SK-N-SH (cell line): ENCODE results near the gene ADIRF. TPM values are rescaled to one million over a fixed set of nuclear protein-coding genes. Genes with fewer than 3 reads are reported as not detected.

Experiments used
- CTCF ChIA-PET: fragments of 300-600, 350-600 bp; formaldehyde crosslinking; extraction: SDS; loops from one replicate; lab custom pipeline; 2021; lab: Yijun Ruan, JAX
- POLR2A ChIA-PET: fragments of 350-600 bp; sonication (Branson Sonifier 250); formaldehyde crosslinking; extraction: SDS; loops from one replicate; lab custom pipeline; 2020; ENCODE audit warnings: antibody characterized with exemption, inconsistent platforms; lab: Yijun Ruan, JAX
- DNase-seq: peaks from one replicate; pipeline ENCODE4 v3.0.0; 2012
- H2AFZ ChIP-seq: fragments of 200-600 bp; sonication (generic); 2 replicates; pipeline ENCODE4 v1.8.1; 2016; ENCODE audit warnings: antibody characterized with exemption, mild to moderate bottlenecking, low read depth
- H3F3A ChIP-seq: fragments of 200-600 bp; sonication (generic); replicated peaks from 2 replicates; pipeline ENCODE3; 2016; ENCODE audit warnings: antibody characterized with exemption, mild to moderate bottlenecking; ENCODE audit not compliant: insufficient read depth
- H3K27ac ChIP-seq, 2 experiments: fragments of 200-500 bp in 1 of 2; fragments of 200-600 bp in 1 of 2; sonication (Bioruptor generic) in 1 of 2; sonication (generic), shearing (Covaris generic) in 1 of 2; 2 replicates each; pipeline versions ENCODE4 v1.5.1 to v1.6.1; 2014 to 2016; ENCODE audit warnings: low read depth in 2 of 2, inconsistent platforms in 1 of 2, low read length in 1 of 2, mild to moderate bottlenecking in 1 of 2, mixed read lengths in 1 of 2
- H3K27me3 ChIP-seq: fragments of 200-600 bp; sonication (generic), shearing (Covaris generic); 2 replicates; pipeline ENCODE4 v1.6.1; 2016; ENCODE audit warnings: mixed run types; ENCODE audit not compliant: insufficient read depth
- H3K36me3 ChIP-seq, 2 experiments: fragments of 200-500 bp in 1 of 2; fragments of 200-600 bp in 1 of 2; sonication (Bioruptor generic) in 1 of 2; sonication (generic) in 1 of 2; replicated peaks in 1 of 2; 2 replicates each; pipeline versions ENCODE3 to v1.5.1; 2014 to 2016; ENCODE audit warnings: low read length in 1 of 2, mild to moderate bottlenecking in 1 of 2; ENCODE audit not compliant: insufficient read depth in 2 of 2, control insufficient read depth in 1 of 2
- H3K4me1 ChIP-seq, 2 experiments: fragments of 200-500 bp in 1 of 2; fragments of 200-600 bp in 1 of 2; sonication (Bioruptor generic) in 1 of 2; sonication (generic), shearing (Covaris generic) in 1 of 2; 2 replicates each; pipeline versions ENCODE4 v1.5.1 to v1.6.1; 2014 to 2016; ENCODE audit warnings: low read depth in 1 of 2, low read length in 1 of 2, mixed run types in 1 of 2; ENCODE audit not compliant: insufficient read depth in 2 of 2, control insufficient read depth in 1 of 2
- H3K4me2 ChIP-seq: fragments of 200-600 bp; sonication (generic), shearing (Covaris generic); 2 replicates; pipeline ENCODE4 v1.6.1; 2017; ENCODE audit warnings: mixed run types
- H3K4me3 ChIP-seq, 2 experiments: fragments of 200-500 bp in 1 of 2; fragments of 200-600 bp in 1 of 2; sonication (Bioruptor generic) in 1 of 2; sonication (generic), shearing (Covaris generic) in 1 of 2; 2 replicates each; pipeline versions ENCODE4 v1.5.1 to v1.8.1; 2014 to 2016; ENCODE audit warnings: low read depth in 2 of 2, inconsistent platforms in 1 of 2, low read length in 1 of 2, mild to moderate bottlenecking in 1 of 2, mixed read lengths in 1 of 2, moderate library complexity in 1 of 2
- H3K79me2 ChIP-seq: fragments of 200-600 bp; sonication (generic); 2 replicates; pipeline ENCODE4 v1.8.1; 2017; ENCODE audit warnings: mild to moderate bottlenecking; ENCODE audit not compliant: insufficient read depth
- H3K9ac ChIP-seq: fragments of 200-600 bp; sonication (generic); 2 replicates; pipeline ENCODE4 v1.6.1; 2017; ENCODE audit warnings: mixed run types
- H3K9me2 ChIP-seq: fragments of 200-600 bp; sonication (generic); 2 replicates; pipeline ENCODE4 v1.6.1; 2017; ENCODE audit warnings: mixed run types
- H3K9me3 ChIP-seq: fragments of 200-600 bp; sonication (generic); 2 replicates; pipeline ENCODE4 v1.6.1; 2017; ENCODE audit warnings: mixed run types, mild to moderate bottlenecking, moderate library complexity
- H4K20me1 ChIP-seq: fragments of 200-600 bp; sonication (generic); 2 replicates; pipeline ENCODE4 v1.6.1; 2017; ENCODE audit warnings: mild to moderate bottlenecking, mixed run types; ENCODE audit not compliant: insufficient read depth
- CHD2 ChIP-seq: fragments of 150-350 bp; IDR thresholded peaks from 2 replicates; pipeline ENCODE4 v1.6.1; 2018; ENCODE audit warnings: low read length; ENCODE audit not compliant: partially characterized antibody
- CTCF ChIP-seq: fragments of 200-600 bp; sonication (generic); IDR thresholded peaks from 2 replicates; pipeline ENCODE4 v1.6.1; 2017; ENCODE audit warnings: antibody characterized with exemption, mild to moderate bottlenecking, moderate library complexity
- ELF1 ChIP-seq: IDR thresholded peaks from 2 replicates; pipeline ENCODE4 v1.4.0; 2012
- EP300 ChIP-seq, 2 experiments: IDR thresholded peaks; 2 replicates each; pipeline versions ENCODE4 v1.4.0 to v1.6.1; 2012; ENCODE audit warnings: borderline replicate concordance in 1 of 2, low read depth in 1 of 2, low read length in 1 of 2
- EZH2phosphoT487 ChIP-seq: fragments of 200-600 bp; sonication (generic); IDR thresholded peaks from 2 replicates; pipeline ENCODE4 v1.6.1; 2017; ENCODE audit warnings: low read depth, mixed run types, mild to moderate bottlenecking, antibody characterized with exemption, moderate library complexity, borderline replicate concordance
- GABPA ChIP-seq: IDR thresholded peaks from 2 replicates; pipeline ENCODE4 v1.4.0; 2012; ENCODE audit warnings: low read depth, mild to moderate bottlenecking
- IRF3 ChIP-seq: fragments of 150-350 bp; IDR thresholded peaks from 2 replicates; pipeline ENCODE4 v1.6.1; 2016; ENCODE audit warnings: mild to moderate bottlenecking, low read depth, low read length
- MEF2A ChIP-seq: IDR thresholded peaks from 2 replicates; pipeline ENCODE4 v1.4.0; 2012; ENCODE audit warnings: low read depth, borderline replicate concordance
- MXI1 ChIP-seq: IDR thresholded peaks from 2 replicates; pipeline ENCODE4 v1.6.1; 2012; ENCODE audit warnings: mild to moderate bottlenecking, low read depth, low read length, improper control_type of control experiment
- NFIC ChIP-seq: IDR thresholded peaks from 2 replicates; pipeline ENCODE4 v1.4.0; 2012; ENCODE audit warnings: borderline replicate concordance
- NRF1 ChIP-seq: IDR thresholded peaks from 2 replicates; pipeline ENCODE4 v1.6.1; 2012; ENCODE audit warnings: low read depth, mild to moderate bottlenecking, low read length
- RAD21 ChIP-seq: IDR thresholded peaks from 2 replicates; pipeline ENCODE4 v1.6.1; 2012; ENCODE audit warnings: mild to moderate bottlenecking, low read length
- TAF1 ChIP-seq: IDR thresholded peaks from 2 replicates; pipeline ENCODE4 v1.6.1; 2012; ENCODE audit warnings: low read depth, mild to moderate bottlenecking, low read length, moderate library complexity, borderline replicate concordance
- TCF12 ChIP-seq: IDR thresholded peaks from 2 replicates; pipeline ENCODE4 v1.4.0; 2012
- USF1 ChIP-seq: IDR thresholded peaks from 2 replicates; pipeline ENCODE4 v1.4.0; 2012; ENCODE audit warnings: low read depth, borderline replicate concordance
- WGBS: methylation state at CpG from one replicate; pipeline ENCODE4 v1.1.6; 2017; ENCODE audit warnings: low lambda C conversion rate; 5-methylcytosine and 5-hydroxymethylcytosine counted together
- polyA plus RNA-seq, 3 experiments: library from polyadenylated mRNA; depleted of rRNA; stranded (reverse); fragments of >200 nt; gene quantifications; 2 replicates each; pipeline ENCODE4 v1.2.3, GENCODE V29; 2012
- TF ChIP-seq, protein P1 (sequence below): IDR thresholded peaks from 2 replicates; pipeline ENCODE4 v1.4.0; 2012; ENCODE audit warnings: low read depth, borderline replicate concordance
- TF ChIP-seq, protein P2 (sequence below): fragments of 150-350 bp; IDR thresholded peaks from 2 replicates; pipeline ENCODE4 v1.6.1; 2017; ENCODE audit warnings: antibody characterized with exemption, low read length, low read depth, borderline replicate concordance
- TF ChIP-seq, protein P3 (sequence below): IDR thresholded peaks from 2 replicates; pipeline ENCODE4; 2012

Gene ADIRF
- polyA plus RNA-seq, 1 of the 3 experiments (the other 2 are of a cell fraction): not detected

GRCh38 chr10:86941426-86941825, 26.9 kb upstream of the ADIRF start (continued):
- TF ChIP-seq IRF3: no peak
- TF ChIP-seq, all 33 proteins: peak for 0

DNA sequence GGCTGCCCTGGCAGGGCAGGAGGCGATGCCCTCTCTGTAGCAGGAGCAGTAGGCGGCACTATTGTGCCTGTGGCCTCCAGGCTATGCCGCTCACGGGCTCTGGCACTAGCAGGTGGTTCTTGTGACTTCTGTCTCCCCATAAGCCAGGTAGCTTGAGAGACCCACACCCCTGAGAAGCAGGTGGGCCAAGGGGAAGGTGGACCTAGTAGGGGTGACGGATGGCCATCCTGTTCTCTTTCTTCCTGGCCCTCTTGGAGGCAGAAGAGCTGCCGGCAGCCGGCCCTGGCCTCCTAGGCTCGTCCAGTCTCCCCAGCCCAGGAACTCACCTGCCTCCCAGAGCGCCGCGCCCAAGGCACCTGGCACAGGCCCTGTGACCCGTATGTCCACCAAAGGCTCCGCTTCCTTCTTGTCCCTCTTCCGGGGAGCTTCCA, 26.3 kb upstream of the ADIRF start:
- H3K79me2 ChIP-seq: no peaks in the 10 kb centered on the region
- no peak overlapping the region for H3K27ac ChIP-seq
- H2AFZ ChIP-seq: no peak overlapping the region
- H3K9me3 ChIP-seq: no peaks in the 10 kb centered on the region
- H3K36me3 ChIP-seq: no peaks in the 10 kb centered on the region
- no peak overlapping the region for H3K4me3 ChIP-seq
- H3K9me2 ChIP-seq: no peaks in the 10 kb centered on the region
- POLR2A ChIA-PET: interaction anchor here (1.3 kb wide), 1 partner anchor 153 kb away, joined by 3 read pairs; the partner anchor contains the start of genes GLUD1 and SHLD2
- H3F3A ChIP-seq: peaks cover 8% of the 10 kb centered on the region
- H3K4me1 ChIP-seq: peaks cover 0 to 18% of the 10 kb centered on the region in 2 experiments; a peak in 1 of 4 replicates
- 95% methylated on average over 8 of the region's 14 CpGs for WGBS
- H3K9ac ChIP-seq: no peak overlapping the region
- no peaks in the 10 kb centered on the region for H3K27me3 ChIP-seq
- no peak for DNase-seq
- H4K20me1 ChIP-seq: no peaks in the 10 kb centered on the region
- H3K4me2 ChIP-seq: no peak overlapping the region
- CTCF ChIA-PET: interaction anchor here (0.8 kb wide), 1 partner anchor 249 kb away, joined by 3 read pairs; no protein-coding TSS in a partner anchor
- TF ChIP-seq CHD2 (no peak), ELF1 (no peak), GABPA (no peak), USF1 (no peak), EP300 (IDR thresholded peaks at IDR 0.05; ENCODE audit: borderline replicate concordance in 1 of 2, low read depth in 1 of 2, low read length in 1 of 2) (no peak), IRF3 (no peak), TAF1 (no peak), NRF1 (no peak), TCF12 (no peak), EZH2phosphoT487 (no peak), RAD21 (no peak), CTCF (no peak), MXI1 (no peak), NFIC (no peak), MEF2A (no peak)
- TF ChIP-seq, protein P1, sequence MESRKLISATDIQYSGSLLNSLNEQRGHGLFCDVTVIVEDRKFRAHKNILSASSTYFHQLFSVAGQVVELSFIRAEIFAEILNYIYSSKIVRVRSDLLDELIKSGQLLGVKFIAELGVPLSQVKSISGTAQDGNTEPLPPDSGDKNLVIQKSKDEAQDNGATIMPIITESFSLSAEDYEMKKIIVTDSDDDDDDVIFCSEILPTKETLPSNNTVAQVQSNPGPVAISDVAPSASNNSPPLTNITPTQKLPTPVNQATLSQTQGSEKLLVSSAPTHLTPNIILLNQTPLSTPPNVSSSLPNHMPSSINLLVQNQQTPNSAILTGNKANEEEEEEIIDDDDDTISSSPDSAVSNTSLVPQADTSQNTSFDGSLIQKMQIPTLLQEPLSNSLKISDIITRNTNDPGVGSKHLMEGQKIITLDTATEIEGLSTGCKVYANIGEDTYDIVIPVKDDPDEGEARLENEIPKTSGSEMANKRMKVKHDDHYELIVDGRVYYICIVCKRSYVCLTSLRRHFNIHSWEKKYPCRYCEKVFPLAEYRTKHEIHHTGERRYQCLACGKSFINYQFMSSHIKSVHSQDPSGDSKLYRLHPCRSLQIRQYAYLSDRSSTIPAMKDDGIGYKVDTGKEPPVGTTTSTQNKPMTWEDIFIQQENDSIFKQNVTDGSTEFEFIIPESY: no peak
- TF ChIP-seq, protein P2, sequence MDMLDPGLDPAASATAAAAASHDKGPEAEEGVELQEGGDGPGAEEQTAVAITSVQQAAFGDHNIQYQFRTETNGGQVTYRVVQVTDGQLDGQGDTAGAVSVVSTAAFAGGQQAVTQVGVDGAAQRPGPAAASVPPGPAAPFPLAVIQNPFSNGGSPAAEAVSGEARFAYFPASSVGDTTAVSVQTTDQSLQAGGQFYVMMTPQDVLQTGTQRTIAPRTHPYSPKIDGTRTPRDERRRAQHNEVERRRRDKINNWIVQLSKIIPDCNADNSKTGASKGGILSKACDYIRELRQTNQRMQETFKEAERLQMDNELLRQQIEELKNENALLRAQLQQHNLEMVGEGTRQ: no peak
- TF ChIP-seq, protein P3, sequence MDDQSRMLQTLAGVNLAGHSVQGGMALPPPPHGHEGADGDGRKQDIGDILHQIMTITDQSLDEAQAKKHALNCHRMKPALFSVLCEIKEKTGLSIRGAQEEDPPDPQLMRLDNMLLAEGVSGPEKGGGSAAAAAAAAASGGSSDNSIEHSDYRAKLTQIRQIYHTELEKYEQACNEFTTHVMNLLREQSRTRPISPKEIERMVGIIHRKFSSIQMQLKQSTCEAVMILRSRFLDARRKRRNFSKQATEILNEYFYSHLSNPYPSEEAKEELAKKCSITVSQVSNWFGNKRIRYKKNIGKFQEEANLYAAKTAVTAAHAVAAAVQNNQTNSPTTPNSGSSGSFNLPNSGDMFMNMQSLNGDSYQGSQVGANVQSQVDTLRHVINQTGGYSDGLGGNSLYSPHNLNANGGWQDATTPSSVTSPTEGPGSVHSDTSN: no peak
